OCI-LY7 (cell line): Measurements from ENCODE around the gene ZYG11A.

Experiments used
- CTCF ChIP-seq: fragments of 200-600 bp; sonication (generic); conservative IDR thresholded peaks from 2 replicates; pipeline ENCODE4 v1.5.1; 2014; ENCODE audit warnings: mild to moderate bottlenecking, antibody characterized with exemption, low read length, moderate library complexity, mixed read lengths
- EZH2phosphoT487 ChIP-seq: fragments of 200-600 bp; sonication (generic); IDR thresholded peaks from 2 replicates; pipeline ENCODE4 v1.6.1; 2018; ENCODE audit warnings: low read depth, borderline replicate concordance, mild to moderate bottlenecking, mixed run types, antibody characterized with exemption, low read length, moderate library complexity, mixed read lengths

- no peak for TF ChIP-seq CTCF
- no peak for TF ChIP-seq EZH2phosphoT487
Observed at GRCh38 chr1:52911541-52911940, 69.0 kb downstream of the ZYG11A start.
